Measurements from ENCODE around the gene CDK6.

GRCh38 chr7:92714767-92715166 lies 121.6 kb downstream of the CDK6 start:
- TF ChIP-seq, protein P1, sequence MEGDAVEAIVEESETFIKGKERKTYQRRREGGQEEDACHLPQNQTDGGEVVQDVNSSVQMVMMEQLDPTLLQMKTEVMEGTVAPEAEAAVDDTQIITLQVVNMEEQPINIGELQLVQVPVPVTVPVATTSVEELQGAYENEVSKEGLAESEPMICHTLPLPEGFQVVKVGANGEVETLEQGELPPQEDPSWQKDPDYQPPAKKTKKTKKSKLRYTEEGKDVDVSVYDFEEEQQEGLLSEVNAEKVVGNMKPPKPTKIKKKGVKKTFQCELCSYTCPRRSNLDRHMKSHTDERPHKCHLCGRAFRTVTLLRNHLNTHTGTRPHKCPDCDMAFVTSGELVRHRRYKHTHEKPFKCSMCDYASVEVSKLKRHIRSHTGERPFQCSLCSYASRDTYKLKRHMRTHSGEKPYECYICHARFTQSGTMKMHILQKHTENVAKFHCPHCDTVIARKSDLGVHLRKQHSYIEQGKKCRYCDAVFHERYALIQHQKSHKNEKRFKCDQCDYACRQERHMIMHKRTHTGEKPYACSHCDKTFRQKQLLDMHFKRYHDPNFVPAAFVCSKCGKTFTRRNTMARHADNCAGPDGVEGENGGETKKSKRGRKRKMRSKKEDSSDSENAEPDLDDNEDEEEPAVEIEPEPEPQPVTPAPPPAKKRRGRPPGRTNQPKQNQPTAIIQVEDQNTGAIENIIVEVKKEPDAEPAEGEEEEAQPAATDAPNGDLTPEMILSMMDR (conservative IDR thresholded peaks at IDR 0.05; ENCODE audit: low read depth, low read length), result no peak
- no peak for TF ChIP-seq EZH2phosphoT487 (IDR thresholded peaks at IDR 0.05; ENCODE audit: borderline replicate concordance, low read length)
